ENCODE measurements around the gene AP1S3. TPM values are rescaled to one million over a fixed set of nuclear protein-coding genes. Genes with fewer than 3 reads are reported as not detected.

Gene AP1S3
- total RNA-seq, 4 donors from 2014 or later, result 0.80 to 6.4 (median 1.7) TPM

DNA sequence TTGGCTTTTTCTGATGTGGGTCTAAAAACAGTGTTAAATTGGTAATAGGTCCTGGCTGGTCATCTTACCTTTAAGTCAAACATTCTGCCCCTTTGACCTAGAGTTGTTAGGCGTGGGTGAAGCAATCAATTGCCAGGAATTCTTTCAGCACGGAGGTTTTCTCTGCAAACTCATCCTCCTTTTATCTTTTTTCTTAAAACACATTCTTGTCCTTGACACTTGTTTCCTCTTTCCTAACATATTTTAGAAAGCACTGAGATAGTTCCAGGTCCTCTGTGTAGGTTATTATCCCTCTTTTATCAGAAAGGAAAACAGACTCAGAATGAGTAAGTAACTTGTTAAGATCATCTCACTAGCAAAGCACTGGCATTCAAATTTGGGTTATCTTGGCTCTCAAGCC is 18.6 kb upstream of the AP1S3 start:
- TF ChIP-seq POLR2A (IDR thresholded peaks at IDR 0.05), result no peak
- TF ChIP-seq, protein P1, sequence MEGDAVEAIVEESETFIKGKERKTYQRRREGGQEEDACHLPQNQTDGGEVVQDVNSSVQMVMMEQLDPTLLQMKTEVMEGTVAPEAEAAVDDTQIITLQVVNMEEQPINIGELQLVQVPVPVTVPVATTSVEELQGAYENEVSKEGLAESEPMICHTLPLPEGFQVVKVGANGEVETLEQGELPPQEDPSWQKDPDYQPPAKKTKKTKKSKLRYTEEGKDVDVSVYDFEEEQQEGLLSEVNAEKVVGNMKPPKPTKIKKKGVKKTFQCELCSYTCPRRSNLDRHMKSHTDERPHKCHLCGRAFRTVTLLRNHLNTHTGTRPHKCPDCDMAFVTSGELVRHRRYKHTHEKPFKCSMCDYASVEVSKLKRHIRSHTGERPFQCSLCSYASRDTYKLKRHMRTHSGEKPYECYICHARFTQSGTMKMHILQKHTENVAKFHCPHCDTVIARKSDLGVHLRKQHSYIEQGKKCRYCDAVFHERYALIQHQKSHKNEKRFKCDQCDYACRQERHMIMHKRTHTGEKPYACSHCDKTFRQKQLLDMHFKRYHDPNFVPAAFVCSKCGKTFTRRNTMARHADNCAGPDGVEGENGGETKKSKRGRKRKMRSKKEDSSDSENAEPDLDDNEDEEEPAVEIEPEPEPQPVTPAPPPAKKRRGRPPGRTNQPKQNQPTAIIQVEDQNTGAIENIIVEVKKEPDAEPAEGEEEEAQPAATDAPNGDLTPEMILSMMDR (IDR thresholded peaks at IDR 0.05), result no peak
- no peak for DNase-seq (ENCODE audit: low spot score in 2 of 2)
- intact Hi-C loops (cut with DNase I; ENCODE audit: low total_unique reads), result no loop called here
- 69 to 73% methylated on average over 2 of the region's 2 CpGs for WGBS, 2 donors
- no peak overlapping the region for H3K4me3 ChIP-seq (ENCODE audit: low read depth, poor library complexity, severe bottlenecking)

DNA sequence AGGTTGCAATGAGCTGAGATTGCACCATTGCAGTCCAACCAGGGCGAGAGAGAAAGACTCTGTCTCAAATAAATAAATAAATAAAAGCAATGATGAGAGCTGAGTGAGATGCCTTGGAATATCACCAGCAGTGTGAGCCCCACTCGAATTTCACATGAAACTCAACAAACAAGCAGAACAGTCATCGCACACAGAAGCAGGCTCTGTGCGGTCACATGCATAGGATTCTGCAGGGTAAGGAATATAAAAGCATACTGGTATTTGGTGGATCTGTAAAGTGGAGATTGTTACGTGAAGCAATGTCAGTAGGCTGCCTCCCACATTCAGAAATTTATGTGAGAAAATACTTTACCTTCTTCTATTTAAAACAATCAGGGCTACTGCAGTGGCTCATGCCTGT is 18.0 kb upstream of the AP1S3 start:
- H3K4me3 ChIP-seq (ENCODE audit: low read depth, poor library complexity, severe bottlenecking), result no peak overlapping the region
- 82 to 88% methylated on average over 5 of the region's 5 CpGs for WGBS, 2 donors
- intact Hi-C loops (cut with DNase I; ENCODE audit: low total_unique reads), result no loop called here
- TF ChIP-seq, protein P1 (IDR thresholded peaks at IDR 0.05), result no peak
- no peak for TF ChIP-seq POLR2A (IDR thresholded peaks at IDR 0.05)
- no peak for DNase-seq (ENCODE audit: low spot score in 2 of 2)

DNA sequence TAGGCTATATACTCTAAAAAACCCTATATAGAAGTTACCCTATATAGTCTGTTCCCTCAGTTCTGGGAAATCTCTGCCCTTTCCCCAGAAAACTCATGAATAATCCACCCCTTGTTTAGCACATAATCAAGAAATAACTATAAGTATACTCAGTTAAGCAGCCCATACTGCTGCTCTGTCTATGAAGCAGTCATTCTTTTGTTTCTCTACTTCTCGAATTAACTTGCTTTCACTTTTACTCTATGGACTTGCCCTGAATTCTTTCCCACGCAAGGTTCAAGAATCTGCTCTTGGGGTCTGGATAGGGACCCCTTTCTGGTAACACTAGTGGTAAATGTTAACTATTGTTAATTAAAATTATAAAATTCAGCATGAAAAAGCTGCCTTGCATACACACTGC is 17.4 kb upstream of the AP1S3 start:
- H3K4me3 ChIP-seq (ENCODE audit: low read depth, poor library complexity, severe bottlenecking), result no peak overlapping the region
- intact Hi-C loops (cut with DNase I; ENCODE audit: low total_unique reads), result no loop called here
- 81 to 98% methylated on average over 2 of the region's 2 CpGs for WGBS, 2 donors
- DNase-seq (ENCODE audit: low spot score in 2 of 2), result no peak
- no peak for TF ChIP-seq POLR2A (IDR thresholded peaks at IDR 0.05)
- TF ChIP-seq, protein P1 (IDR thresholded peaks at IDR 0.05), result no peak

DNA sequence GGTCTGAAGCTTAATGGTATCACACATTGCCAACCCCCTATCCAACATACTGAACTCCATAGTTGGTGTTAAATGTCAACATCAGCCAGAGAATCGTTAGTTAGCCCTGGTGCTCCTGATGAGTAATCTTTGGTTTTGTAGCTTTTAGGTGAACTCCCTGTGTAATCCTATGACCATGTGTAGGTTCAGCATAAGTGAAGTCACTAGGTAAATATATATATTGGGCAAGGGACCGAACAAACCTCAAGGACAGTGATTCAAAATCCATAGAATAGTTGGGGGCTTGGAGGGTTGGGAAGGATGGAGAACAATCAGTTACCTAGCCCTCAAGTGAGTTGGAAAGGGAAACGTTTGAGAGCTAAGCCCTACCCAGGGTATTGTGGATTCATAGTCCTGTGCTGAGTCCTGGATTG is 16.0 kb upstream of the AP1S3 start:
- TF ChIP-seq, protein P1 (IDR thresholded peaks at IDR 0.05), result no peak
- no peak for TF ChIP-seq POLR2A (IDR thresholded peaks at IDR 0.05)
- intact Hi-C loops (cut with DNase I; ENCODE audit: low total_unique reads), result no loop called here
- WGBS, 2 donors, result 83 to 85% methylated on average over 3 of the region's 3 CpGs
- no peak for DNase-seq (ENCODE audit: low spot score in 2 of 2)
- no peak overlapping the region for H3K4me3 ChIP-seq (ENCODE audit: low read depth, poor library complexity, severe bottlenecking)

DNA sequence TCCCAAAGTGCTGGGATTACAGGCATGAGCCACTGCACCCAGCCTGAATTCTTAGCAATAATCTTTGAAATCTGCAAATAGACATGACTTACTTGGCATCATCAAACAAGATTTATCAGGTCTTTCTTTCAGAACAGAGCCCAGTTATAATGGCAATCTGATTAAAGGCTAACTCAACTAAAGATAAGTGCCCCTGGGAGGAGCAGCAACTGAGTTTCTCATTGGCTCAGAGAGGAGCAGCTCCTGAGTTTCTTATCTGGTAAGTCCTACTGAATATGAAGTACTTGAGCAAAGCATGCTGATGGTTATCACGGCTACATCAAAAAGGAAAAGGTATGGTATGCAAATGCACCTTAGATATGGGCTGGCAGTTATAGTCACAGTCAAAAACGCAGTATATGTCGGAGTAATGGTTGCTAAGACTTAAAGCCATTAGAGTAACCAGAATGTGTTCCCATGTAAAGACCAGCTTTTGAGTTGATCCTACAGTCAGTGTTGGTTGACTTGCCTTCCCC is 15.0 kb upstream of the AP1S3 start:
- H3K4me3 ChIP-seq (ENCODE audit: low read depth, poor library complexity, severe bottlenecking), result no peak overlapping the region
- TF ChIP-seq POLR2A (IDR thresholded peaks at IDR 0.05), result no peak
- TF ChIP-seq, protein P1 (IDR thresholded peaks at IDR 0.05), result no peak
- 90 to 94% methylated on average over 3 of the region's 3 CpGs for WGBS, 2 donors
- DNase-seq (ENCODE audit: low spot score in 2 of 2), result no peak
- intact Hi-C loops (cut with DNase I; ENCODE audit: low total_unique reads), result no loop called here

DNA sequence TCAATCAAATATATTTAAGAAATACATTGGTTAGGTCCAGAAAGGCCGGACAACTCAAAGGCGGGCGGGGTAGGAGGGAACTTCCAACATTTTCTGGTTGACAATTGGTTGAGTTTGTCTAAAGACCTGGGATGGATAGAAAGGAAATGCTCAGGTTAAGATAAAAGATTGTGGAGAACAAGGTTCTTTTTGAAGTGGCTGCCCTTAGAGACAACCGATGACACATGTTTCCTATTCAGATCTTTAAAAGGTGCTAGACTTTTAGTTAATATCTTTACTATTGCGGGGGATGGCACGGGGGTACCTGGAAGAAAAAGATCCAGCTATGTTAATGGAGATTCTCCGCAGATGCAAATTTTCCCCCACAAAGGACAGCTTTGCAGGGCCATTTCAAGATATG is 10.0 kb upstream of the AP1S3 start:
- no peak for TF ChIP-seq POLR2A (IDR thresholded peaks at IDR 0.05)
- TF ChIP-seq, protein P1 (IDR thresholded peaks at IDR 0.05), result no peak
- no peak overlapping the region for H3K4me3 ChIP-seq (ENCODE audit: low read depth, poor library complexity, severe bottlenecking)
- 94 to 96% methylated on average over 7 of the region's 7 CpGs for WGBS, 2 donors
- intact Hi-C loops (cut with DNase I; ENCODE audit: low total_unique reads), result no loop called here
- DNase-seq (ENCODE audit: low spot score in 2 of 2), result no peak

Data from lower leg skin (tissue), 4 donors.